22Rv1 (cell line): ENCODE results near the gene APOLD1.
"Not testable (repeated sequence)": the region's sequence is repeated elsewhere in the genome, so short reads cannot be mapped to it uniquely, and the experiment has no call there.

ENCODE experiments used
- H3K27ac ChIP-seq: fragments of 450-650 bp; 2 replicates; pipeline ENCODE4 v1.5.1; 2017
- ZFX ChIP-seq: fragments of 450-650 bp; IDR thresholded peaks from 2 replicates; pipeline ENCODE4 v1.6.1; 2017; ENCODE audit warnings: antibody characterized with exemption, borderline replicate concordance
- TF ChIP-seq, protein P1 (sequence below): fragments of 450-650 bp; IDR thresholded peaks from 2 replicates; pipeline ENCODE4 v1.5.1; 2017; ENCODE audit warnings: mild to moderate bottlenecking

APOLD1 gene

GRCh38 chr12:12800406-12801180, 15.1 kb downstream of the APOLD1 start:
- TF ChIP-seq, protein P1, sequence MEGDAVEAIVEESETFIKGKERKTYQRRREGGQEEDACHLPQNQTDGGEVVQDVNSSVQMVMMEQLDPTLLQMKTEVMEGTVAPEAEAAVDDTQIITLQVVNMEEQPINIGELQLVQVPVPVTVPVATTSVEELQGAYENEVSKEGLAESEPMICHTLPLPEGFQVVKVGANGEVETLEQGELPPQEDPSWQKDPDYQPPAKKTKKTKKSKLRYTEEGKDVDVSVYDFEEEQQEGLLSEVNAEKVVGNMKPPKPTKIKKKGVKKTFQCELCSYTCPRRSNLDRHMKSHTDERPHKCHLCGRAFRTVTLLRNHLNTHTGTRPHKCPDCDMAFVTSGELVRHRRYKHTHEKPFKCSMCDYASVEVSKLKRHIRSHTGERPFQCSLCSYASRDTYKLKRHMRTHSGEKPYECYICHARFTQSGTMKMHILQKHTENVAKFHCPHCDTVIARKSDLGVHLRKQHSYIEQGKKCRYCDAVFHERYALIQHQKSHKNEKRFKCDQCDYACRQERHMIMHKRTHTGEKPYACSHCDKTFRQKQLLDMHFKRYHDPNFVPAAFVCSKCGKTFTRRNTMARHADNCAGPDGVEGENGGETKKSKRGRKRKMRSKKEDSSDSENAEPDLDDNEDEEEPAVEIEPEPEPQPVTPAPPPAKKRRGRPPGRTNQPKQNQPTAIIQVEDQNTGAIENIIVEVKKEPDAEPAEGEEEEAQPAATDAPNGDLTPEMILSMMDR, result no peak
- TF ChIP-seq ZFX, result no peak

GRCh38 chr12:12801656-12802055, 16.2 kb downstream of the APOLD1 start:
- H3K27ac ChIP-seq, result not testable (repeated sequence)

More at GRCh38 chr12:12800406-12801180, 15.1 kb downstream of the APOLD1 start:
- no peak overlapping the region for H3K27ac ChIP-seq

DNA sequence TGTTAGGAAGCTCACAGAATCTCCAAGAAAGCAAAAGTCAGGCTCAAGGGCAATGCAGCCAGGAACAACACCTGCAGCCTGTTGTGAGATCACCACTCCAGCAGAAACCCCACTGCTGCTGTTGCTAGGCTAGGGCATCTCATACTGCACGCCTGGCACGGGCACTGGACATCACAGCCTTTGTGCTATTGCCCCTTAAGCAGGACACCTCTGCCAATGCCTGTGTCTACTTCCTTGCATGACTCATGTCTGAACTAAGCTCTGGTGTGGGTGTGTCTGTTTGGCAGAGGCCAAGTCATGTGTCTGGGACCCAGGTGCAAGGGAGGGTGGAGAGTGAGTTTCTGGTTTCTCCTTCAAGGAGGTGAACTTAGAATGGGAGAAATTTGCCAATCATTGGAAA, 17.7 kb downstream of the APOLD1 start:
- peak overlapping the region; percentile 19; the same call in 1 of the 2 replicates for H3K27ac ChIP-seq
- TF ChIP-seq, protein P1, result no peak
- no peak for TF ChIP-seq ZFX

GRCh38 chr12:12804011-12804410, 18.6 kb downstream of the APOLD1 start:
- no peak overlapping the region for H3K27ac ChIP-seq
- no peak for TF ChIP-seq ZFX
- TF ChIP-seq, protein P1, result no peak

DNA sequence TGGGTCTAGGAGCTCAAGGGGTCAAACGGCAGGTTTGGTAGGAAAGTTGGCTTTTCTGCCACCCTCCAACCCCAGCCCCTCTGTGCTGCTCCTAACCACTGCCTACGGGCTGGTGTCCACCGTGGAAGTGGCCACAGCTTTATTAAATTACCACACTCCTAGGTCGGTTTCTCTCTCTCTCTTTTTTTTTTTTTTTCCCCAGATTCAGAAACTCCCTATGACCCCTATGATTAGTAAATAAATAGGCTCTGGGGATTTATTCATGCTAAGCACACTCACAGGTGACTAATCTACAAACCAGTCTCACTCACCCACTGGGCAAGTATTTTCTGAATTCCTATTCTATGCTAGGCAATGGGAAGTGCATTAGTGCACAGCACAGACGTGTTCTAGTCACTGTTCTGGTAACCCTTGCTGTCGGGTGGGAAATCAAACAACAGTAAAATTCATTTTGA, 19.0 kb downstream of the APOLD1 start:
- TF ChIP-seq, protein P1, result no peak
- TF ChIP-seq ZFX, result no peak
- no peak overlapping the region for H3K27ac ChIP-seq

DNA sequence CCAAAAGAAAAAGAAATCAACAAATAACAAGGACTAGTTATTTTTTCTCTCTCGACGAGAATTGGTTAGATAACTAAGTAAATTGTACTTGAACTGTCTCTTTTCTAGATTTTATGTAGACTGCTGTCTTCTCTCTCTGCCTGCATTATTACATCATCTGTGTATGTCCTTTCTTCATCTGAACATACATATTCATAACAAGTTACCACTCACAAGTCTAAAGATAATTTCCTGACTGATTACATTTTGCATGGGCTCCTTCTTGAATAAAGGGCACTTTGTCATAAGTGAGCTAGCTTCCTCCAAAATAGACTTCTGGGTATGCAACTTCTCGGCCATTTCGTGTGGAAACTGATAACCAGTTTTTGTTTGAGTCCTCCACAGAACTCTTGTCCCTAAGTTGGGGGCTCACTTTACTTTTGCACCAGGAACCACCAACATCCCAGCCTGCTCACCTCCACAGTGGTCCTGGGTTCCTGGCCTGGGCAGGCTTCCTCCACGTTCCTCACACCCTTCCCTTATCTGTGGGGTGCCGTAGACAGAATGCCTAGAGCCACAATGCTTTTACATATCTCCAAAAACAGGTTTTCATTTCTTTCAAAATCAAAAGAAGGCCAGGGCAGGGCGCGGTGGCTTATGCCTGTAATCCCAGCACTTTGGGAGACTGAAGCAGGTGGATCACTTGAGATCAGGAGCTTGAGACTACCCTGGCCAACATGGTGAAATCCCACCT, 21.5 kb downstream of the APOLD1 start:
- H3K27ac ChIP-seq, result no peak overlapping the region
- no peak for TF ChIP-seq ZFX
- TF ChIP-seq, protein P1, result no peak

GRCh38 chr12:12807517-12807903, 22.1 kb downstream of the APOLD1 start:
- H3K27ac ChIP-seq, result not testable (repeated sequence)

DNA sequence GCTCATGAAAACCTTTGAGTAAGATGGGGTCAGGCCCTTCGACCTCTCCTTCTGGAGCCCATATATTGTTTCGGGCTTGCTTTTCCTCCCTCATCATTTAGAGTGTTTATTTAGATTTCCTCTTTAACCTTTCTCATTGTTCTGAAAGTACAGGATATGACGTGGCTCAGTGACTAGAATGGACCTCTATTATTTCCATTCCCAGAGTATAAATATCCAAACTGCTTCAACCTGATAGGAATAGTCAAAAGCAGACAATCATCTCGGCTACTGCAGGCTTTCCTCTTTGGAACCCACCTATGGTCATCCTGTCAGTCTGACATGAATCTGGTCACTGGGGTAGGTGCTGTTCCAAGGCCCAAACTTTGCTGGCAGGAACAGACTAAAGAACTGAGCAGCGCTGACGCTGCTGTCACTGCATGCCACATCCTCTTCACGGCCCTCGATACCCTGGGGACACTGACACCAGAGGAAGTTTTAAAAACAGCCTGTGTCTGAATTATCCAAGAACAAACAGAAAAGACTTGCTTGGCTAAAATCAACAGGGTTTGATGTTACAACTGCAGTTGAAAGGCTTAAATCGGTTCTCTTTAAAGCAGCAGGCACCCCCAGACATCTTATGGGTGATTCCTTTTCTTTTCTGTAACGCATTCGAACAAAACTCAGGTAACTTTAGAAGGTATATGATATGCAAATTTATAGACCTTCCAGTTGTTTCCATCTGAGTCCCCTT, 22.7 kb downstream of the APOLD1 start:
- TF ChIP-seq, protein P1, result no peak
- TF ChIP-seq ZFX, result no peak
- H3K27ac ChIP-seq, result no peak overlapping the region
